GM18508 (cell line): ENCODE measurements around the gene DLAT.
"Not testable (repeated sequence)": the region's sequence is repeated elsewhere in the genome, so short reads cannot be mapped to it uniquely, and the experiment has no call there.

Experiments
- ATAC-seq: cut with Tn5 transposase; IDR thresholded peaks from one replicate; pipeline ENCODE4 v1.9.1; 2021; ENCODE audit warnings: moderate number of reproducible peaks; ENCODE audit not compliant: insufficient read depth, unreplicated experiment

DLAT gene

DNA sequence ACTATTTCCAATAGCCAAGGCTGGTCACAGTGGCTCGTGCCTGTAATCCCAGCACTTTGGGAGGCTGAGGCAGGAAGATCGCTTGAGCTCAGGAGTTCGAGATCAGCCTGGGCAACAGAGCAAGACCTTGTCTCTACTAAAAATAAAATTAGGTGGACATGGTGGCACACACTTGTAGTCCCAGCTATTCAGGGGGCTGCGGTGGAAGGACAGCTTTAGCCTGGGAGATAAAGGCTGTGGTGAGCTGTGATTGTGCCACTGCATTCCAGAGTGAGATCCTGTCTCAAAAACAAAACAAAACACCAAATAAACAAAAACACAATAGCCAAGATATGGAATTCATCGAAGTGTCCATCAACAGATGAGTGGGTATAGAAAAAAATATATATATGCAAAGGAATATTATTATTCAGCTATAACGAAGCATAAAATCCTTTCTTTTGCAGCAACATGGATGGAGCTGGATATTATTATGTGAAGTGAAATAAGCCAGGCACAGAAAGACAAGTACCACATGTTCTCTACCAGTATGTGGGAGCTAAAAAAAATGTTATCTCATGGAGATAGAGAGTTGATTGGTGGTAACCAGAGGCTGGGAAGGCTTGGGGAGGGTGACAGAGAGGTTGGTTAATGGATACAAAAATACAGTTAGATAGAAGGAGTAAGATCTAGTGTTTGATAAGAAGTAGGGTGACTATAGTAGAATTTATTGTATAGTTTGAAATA lies 22.6 kb upstream of the DLAT start:
- ATAC-seq, result no peak

DNA sequence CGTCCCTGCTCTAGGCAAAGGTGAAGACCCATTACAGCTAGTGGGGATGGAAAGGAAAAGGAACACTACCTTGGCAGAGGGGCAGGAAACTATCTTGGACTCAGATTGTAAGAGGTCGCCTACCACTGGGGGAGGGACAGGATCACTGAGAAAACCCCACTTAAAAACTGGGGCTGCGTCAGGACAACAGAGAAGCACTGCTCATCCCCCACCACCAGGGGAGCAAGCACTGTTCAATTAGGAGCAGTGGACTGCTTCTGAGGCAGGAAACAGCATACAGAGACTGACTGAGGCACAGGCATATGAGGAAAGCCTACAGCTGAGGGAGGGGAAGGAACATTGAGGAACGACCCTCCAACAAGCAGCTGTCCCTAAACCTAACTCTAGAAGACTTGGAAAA lies 20.8 kb upstream of the DLAT start:
- ATAC-seq, result peak; percentile 50

DNA sequence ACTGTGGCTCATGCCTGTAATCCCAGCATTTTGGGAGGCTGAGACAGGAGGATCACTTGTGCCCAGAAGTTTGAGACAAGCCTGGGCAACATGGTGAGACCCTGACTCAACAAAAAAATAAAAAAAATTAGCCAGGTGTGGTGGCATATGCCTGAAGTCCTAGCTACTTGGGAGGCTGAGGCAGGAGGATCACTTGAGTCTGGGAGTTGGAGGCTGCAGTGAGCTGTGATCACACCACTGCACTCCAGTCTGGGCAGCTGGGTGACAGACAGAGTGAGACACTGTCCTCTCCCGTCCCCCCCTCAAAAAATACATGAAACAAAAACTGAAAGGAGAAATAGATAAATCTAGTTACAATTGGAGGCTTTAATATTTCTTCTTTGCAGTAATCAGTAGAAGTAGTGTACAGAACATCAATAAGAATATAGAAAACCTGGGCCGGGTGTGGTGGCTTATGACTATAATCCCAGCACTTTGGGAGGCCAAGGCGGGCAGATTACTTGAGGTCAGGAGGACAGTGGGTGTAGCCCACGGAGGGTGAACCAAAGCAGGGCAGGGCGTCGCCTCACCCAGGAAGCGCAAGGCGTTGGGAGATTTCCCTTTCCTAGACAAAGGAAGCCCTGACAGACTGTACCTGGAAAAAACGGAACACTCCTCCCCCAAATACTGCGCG lies 19.6 kb upstream of the DLAT start:
- ATAC-seq, result no peak

DNA sequence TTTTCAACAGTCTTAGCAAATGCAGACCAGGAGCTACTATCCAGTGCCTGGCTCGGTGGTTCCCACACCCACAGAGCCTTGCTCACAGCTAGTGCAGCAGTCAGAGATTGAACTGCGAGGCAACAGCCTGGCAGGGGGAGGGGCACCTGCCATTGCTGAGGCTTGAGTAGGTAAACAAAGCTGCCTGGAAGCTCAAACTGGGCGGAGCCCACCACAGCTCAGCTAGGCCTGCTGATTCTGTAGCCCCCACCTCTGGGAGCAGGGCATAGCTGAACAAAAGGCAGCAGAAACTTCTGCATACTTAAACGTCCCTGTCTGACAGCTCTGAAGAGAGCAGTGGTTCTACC lies 19.1 kb upstream of the DLAT start:
- ATAC-seq, result not testable (repeated sequence)

DNA sequence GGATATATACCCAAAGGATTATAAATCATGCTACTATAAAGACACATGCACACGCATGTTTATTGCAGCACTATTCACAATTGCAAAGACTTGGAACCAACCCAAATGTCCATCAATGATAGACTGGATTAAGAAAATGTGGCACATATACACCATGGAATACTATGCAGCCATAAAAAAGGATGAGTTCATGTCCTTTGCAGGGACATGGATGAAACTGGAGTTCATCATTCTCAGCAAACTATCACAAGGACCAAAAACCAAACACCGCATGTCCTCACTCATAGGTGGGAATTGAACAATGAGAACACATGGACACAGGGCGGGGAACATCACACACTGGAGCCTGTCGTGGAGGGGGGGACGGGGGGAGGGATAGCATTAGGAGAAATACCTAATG lies 13.8 kb upstream of the DLAT start:
- not testable (repeated sequence) for ATAC-seq

DNA sequence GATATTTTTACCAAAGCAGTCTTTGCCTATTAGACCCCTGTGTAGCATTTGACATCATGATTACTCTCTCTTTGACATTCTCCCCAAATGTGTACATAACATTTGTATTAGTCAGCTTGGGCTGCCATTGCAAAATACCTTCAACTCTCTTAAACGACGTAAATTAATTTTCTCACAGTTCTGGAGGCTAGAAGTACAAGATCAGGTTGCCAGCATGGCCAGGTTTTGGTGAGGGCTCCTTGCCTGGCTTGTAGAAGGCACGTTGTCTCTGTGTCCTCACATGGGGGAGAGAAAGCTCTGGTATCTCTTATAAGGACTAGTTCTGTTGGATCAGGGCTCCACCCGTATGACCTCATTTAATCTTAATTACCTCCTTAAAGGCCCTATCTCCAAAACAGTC lies 12.3 kb upstream of the DLAT start:
- no peak for ATAC-seq

DNA sequence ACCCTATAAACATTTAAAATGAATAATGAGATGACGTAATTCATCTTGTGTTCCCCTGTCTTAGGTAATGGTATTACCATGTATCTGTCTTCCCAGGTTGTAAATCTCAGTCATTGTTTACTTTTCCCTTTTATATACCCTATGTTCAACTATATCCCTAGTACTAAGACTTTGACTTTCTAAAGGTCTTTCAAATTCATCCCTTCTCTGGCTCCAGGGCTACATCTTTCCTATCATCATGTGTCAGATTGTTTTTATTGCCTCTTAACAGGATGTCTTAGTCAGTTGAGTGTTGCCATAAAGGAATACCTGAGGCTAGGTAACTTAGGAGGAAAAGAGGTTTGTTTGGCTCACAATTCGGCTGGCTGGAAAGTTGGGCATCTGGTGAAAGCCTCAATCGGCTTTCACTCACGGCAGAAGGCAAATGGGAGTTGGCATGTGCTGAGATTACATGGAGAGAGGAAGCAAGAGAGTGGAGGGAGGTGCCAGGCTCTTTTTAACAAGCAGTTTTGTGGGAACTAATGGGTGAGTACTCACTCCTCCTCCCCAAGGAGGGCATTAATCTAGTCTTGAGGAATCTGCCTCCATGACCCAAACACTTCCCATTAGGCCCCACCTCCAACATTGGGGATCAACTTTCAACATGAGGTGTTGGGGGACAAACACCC lies 11.6 kb upstream of the DLAT start:
- ATAC-seq, result no peak

DNA sequence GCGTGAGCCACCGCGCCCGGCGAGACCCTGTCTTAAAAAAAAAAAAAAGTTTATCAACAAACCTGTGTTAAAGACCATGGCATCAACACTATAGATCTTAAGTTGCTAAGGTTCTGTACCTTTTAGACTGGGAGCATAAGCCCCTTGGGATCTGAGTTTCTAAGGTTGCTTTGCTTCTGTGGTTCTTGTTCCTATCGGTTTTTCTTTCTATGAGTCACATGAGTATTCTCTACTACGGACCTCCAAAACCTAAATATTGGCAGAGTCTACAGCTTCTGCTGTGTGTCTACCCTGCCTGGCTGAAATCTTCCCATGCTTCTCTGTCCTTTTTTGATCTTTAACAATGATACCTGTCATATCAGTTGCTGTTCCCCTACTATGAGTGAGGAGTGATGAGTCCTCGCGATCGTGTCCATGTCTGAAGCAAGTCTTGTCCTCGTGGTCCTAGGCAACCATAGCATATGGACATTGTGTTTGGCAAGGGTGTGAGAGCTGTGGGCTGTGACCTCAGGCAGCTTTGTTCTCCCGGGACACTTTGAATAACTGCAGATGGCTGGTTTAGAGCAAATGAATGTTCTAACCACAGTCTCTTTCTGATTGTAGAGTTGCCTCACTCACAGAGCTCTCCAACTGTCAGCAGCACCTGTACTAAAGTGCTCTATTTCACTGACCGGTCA lies 9.0 kb upstream of the DLAT start:
- ATAC-seq, result peak; percentile 64

DNA sequence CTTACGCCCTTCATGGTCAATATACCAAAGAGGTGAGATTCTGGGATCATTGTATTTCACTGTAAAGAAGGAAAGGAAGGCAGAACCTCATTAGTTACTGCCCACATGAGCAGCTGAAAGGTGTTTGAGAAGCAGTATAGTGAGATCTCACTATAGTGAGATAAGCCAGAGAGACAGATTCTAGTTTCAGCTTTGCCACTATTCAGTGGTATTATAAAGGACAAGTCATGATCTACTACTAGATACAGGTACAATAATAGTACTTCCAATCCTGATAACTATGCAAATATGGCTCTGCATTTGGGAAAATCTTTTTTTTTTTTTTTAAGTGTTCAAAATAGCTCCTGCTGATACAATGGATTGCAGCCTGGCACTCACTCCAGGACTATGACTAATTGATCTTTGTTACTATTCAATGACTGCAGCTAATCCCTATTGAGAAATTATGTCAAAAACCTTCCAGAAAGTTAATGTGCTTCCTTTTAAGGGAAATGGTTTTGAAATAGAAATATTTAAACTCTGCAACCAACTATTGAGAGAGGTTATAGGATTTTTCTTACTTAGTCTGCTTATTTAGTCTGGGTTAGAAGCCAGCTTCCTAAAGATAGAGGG lies 8.3 kb upstream of the DLAT start:
- peak; percentile 19 for ATAC-seq

DNA sequence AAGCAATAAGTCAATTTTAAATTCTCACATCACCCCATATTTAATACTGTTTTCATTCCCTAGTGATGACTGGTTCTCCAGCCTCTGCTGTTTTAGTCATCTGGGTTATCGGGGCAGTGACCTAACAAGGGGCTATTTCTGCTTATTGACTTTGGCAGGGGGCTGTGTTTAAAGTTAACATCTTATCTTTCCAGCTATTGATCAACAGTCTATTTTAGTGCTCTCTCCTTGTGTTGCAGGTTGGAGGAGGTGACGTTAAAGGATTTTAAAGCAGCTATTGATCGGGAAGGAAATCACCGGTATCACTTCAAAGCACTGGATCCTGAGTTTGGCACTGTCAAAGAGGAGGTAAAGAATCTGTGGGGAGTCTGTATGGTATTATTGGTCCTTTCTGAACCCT lies 7.7 kb upstream of the DLAT start:
- ATAC-seq, result no peak

DNA sequence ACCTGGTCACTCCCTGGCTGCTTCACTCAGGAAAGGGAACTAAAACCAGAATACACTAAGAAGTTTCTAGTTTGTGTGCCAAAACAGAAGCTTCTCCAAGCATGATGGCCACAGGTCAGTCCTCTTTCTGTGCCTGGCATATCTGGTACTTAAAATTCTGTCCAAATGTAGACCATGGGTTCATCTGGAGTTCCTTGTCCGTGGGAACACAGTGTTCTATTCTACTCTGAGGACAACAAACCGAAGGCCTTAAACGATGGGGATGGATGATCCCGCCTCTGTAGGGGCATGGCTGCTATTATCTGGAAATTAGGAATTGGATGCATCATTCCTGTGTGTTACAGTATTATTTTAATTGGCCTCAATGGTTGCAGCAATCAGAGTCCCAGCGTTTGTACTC lies 6.1 kb upstream of the DLAT start:
- no peak for ATAC-seq

DNA sequence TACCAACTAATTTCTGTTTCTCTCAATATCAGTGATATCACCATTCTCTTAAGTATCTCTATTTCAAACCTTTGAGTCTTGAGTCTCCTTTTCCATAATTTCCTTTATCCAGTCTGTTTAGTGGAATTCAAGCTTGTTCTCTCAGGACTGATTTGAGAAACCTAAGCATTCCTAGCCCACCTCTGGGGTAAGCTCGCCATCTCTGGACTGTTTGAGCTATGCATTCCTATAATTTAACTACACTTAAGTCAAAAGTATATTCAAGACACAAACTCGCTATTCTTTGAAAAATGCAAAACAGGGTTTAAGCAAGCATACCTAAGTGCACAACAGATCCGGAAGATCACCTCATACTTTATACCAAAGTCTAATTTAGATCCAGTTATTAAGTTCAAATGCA lies 2.1 kb upstream of the DLAT start:
- ATAC-seq, result no peak

DNA sequence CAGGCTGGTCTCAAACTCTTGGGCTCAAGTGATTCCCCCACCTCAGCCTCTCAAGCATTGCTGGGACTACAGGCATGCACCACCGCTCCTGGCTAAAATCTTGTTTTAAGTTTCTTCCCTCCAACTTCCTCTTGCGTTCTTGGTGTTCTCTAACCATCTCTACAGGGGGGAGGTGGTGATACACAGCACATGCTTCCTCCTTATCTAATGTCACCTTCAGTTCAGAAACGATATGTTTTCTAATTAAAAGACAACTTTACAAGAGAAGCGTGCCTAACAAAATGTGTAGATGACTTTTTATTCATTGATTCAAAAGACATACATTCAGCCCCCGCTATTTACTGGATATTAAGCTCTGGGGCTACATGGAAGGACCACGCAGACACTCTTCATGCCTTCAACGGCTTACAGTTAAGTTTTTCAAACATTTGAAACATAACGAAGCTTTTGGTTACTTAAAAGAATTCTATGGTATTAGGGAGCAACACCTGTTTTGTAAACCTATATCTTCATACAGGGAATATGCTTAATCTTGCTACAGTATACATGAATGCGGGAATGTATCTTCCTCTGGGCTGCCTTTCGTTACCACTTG lies 933 bp upstream of the DLAT start:
- ATAC-seq, result no peak

DNA sequence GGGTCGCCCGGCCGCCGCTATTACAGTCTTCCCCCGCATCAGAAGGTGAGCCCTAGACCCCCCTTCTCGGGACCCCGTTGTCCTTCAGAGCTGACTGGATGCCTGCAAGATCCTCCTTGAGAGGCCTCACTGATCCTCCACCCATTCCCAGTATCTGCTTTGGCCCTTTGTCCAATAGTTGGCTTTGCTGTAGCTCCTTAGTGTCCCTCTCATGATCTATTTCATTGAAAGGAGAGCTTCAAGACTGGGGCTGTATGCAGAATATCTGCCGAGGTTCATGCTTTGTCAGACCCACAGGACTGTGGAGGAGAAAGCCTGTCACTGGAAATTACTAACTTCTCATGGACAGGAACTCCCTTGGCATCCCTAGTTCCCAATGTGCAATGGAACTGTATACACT lies 499 bp downstream of the DLAT start:
- no peak for ATAC-seq

DNA sequence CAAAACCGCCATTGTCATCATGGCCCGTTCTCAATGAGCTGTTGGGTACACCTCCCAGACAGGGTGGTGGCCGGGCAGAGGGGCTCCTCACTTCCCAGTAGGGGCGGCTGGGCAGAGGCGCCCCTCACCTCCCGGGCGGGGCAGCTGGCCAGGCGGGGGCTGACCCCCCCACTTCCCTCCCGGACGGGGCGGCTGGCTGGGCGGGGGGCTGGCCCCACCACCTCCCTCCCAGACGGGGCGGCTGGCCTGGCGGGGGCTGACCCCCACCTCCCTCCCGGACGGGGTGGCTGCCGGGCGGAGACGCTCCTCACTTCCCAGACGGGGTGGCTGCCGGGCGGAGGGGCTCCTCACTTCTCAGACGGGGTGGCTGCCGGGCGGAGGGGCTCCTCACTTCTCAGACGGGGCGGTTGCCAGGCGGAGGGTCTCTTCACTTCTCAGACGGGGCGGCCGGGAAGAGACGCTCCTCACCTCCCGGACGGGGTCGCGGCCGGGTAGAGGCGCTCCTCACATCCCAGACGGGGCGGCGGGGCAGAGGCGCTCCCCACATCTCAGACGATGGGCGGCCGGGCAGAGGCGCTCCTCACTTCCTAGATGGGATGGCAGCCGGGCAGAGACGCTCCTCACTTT lies 1.7 kb downstream of the DLAT start:
- ATAC-seq, result not testable (repeated sequence)

DNA sequence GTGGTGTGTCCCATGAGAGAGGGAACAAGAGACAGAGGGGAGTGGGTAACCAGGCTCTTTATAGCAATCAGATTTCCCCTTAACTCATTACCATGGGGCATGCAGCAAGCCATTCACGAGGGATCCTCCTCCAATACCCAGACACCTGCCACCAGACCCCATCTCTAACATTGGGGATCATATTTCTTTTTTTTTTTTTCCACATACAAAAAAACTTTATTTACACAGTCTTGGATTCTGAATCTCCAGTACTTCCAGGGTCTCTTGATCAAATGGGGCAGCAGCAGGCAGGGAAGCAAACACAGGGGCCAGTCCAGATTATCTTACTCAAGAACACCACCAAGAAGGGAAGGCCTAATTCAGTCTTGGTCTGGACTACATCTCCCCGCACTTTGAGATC lies 4.3 kb downstream of the DLAT start:
- no peak for ATAC-seq

DNA sequence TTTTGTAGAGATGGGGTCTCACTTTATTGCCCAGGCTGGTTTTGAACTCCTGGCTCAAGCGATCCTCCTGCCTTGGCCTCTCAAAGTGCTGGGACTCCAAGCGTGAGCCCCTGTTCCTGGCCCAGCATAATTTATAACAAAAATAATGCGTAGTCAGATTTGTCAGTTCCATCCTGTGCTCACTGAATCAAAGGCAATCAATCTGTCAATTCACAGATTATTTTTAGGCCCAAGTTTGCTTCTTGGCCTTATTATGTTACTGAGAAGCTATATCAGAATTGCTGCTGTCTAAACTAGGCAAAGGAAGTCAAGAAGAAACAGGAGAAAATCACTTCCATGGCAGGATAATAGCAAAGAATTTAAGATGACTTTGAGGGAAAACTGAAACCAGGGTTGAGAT lies 8.7 kb downstream of the DLAT start:
- no peak for ATAC-seq

DNA sequence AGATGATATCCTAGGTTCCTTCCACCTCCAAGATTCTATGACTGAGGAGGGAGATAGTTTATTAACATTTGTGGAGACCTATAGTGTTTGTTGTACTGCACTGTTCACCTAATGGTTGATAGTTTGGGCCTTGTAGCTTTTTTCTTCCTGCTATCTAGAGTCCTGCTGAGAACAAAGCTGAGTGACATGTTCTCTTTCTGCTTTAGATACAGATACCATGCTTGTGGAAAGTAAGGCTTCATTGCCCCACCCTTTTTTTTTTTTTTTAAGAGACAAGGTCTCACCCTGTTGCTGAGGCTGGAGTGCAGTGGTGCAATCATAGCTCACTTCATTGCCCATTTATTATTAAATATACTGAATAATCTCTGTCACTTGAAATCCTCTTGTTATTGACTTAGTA lies 12.3 kb downstream of the DLAT start:
- no peak for ATAC-seq

DNA sequence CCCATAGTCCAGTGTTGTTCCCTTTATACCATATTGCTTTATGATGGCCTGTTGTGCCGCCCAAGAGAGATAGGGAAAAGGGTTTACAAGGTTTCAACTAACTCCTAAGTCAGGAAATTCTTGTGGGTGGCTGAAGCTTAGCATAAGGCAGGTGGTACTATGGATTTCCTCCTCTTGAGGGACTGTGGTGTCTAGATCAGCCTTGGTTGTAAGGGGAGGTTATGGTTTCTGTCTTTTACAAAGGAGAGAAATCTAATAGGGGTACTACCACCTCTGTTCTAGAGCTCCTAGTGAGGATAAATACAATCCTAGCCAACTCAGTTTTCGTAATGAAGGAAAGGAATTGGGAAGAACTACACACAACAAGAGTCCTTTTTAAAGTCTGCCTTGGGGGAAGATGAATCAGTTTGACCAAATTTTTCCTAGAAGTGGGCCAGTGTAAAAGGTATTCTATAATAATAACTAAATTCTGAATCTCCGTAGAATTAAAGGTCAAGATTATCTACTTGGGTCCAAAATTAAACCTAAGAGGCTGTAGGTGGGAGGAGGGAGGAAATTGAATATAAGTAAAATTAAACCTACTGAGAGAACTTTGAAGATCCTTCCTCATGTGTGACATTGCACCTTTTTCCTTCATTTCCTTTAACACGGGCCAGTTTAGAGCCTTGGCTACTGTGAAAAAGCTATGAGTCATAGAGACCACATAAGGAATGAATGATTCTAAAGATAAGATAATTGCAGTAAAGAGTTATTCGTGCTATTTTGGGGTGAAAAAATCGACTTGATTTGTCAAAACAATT lies 17.2 kb downstream of the DLAT start:
- no peak for ATAC-seq
